Esophagus (tissue), 2 donors: Measurements from ENCODE around the gene PDLIM5. TPM values are rescaled to one million over a fixed set of nuclear protein-coding genes. Genes with fewer than 3 reads are reported as not detected.

Experiments used
- H3K27ac ChIP-seq, 2 donors: one replicate each; pipeline ENCODE4 v1.5.1; 2013; ENCODE audit warnings: low read depth in 2 of 2, mild to moderate bottlenecking in 2 of 2, inconsistent platforms in 1 of 2, low read length in 1 of 2, moderate library complexity in 1 of 2
- H3K27me3 ChIP-seq, 2 donors: one replicate each; pipeline ENCODE4 v1.6.1; 2013; ENCODE audit warnings: low read length in 2 of 2, control low read depth in 1 of 2, mild to moderate bottlenecking in 1 of 2; ENCODE audit not compliant: insufficient read depth in 2 of 2, control insufficient read depth in 1 of 2
- H3K36me3 ChIP-seq, 2 donors: one replicate each; pipeline ENCODE4 v1.6.1; 2013; ENCODE audit warnings: low read length in 1 of 2; ENCODE audit not compliant: control insufficient read depth in 2 of 2, insufficient read depth in 2 of 2
- H3K4me1 ChIP-seq, 2 donors: one replicate each; pipeline ENCODE4 v1.6.1; 2013; ENCODE audit warnings: low read length in 1 of 2; ENCODE audit not compliant: control insufficient read depth in 2 of 2, insufficient read depth in 2 of 2
- H3K4me3 ChIP-seq, 2 donors: one replicate each; pipeline ENCODE4 v1.5.1; 2013; ENCODE audit warnings: low read length in 2 of 2, mild to moderate bottlenecking in 2 of 2, low read depth in 1 of 2, moderate library complexity in 1 of 2
- H3K9me3 ChIP-seq, 2 donors: one replicate each; pipeline ENCODE4 v1.6.1; 2013; ENCODE audit warnings: mild to moderate bottlenecking in 2 of 2, low read depth in 1 of 2, low read length in 1 of 2, moderate library complexity in 1 of 2; ENCODE audit not compliant: control insufficient read depth in 2 of 2, insufficient read depth in 1 of 2
- WGBS, 2 donors: extraction: QIAGEN DNeasy Blood & Tissue Kit; methylation state at CpG; one replicate each; pipeline ENCODE4 v1.1.7; 2013; 5-methylcytosine and 5-hydroxymethylcytosine counted together
- polyA plus RNA-seq, 2 donors: library from polyadenylated mRNA; stranded (reverse); fragments of 200-250 nt; gene quantifications; one replicate each; pipeline ENCODE4 v1.2.3, GENCODE V29; 2013
- donor health status: healthy with polysubstance abuse.
- donor health status: Bipolar disorder and iron deficiency.

Gene PDLIM5
- polyA plus RNA-seq, 2 donors = 40.0 to 41.5 TPM

- H3K36me3 ChIP-seq = no peaks in the 10 kb centered on the region
- no peak overlapping the region for H3K27ac ChIP-seq
- WGBS, 2 donors = 84 to 86% methylated on average over 3 of the region's 3 CpGs
- H3K4me1 ChIP-seq = peaks cover 1 to 3% of the 10 kb centered on the region in 2 donors
- H3K4me3 ChIP-seq = no peak overlapping the region
- H3K9me3 ChIP-seq = no peaks in the 10 kb centered on the region
- no peaks in the 10 kb centered on the region for H3K27me3 ChIP-seq
Measured at GRCh38 chr4:94527556-94528233, 76.0 kb downstream of the PDLIM5 start.

DNA sequence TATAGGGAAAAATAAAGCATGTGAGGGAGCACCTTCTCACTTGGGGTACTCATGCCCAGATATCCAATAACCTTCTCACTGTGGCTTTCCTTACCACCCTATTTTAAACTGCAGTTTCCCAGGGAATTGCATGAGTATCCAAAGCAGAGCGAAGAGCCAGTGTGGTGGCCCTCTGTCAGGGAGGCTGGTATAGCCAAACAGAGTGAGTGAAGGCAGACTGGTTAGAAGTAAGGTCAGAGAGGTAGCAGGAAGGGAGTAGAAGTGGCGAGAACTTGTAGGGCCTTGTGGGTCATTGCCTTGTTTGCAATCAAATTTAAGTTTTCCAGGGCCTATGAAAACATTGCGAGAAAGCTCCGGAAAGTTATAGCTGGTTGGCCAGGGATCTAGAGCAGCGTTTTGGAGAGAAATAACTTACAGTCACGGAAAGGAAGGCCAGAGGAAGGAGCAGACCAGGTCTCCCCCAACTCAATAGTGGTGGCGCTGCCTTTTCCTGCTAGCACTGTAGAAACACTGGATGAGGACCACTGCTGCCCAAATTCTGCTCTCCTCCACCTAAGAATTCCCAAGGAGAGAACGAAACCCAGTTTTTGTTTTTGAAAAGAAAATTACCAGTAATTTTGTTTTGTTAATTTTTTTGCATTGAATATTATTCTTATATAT lies 77.2 kb downstream of the PDLIM5 start:
- H3K4me3 ChIP-seq = no peak overlapping the region
- WGBS, 2 donors = 86 to 90% methylated on average over 8 of the region's 8 CpGs
- peaks cover 3% of the 10 kb centered on the region in 2 donors for H3K4me1 ChIP-seq
- no peaks in the 10 kb centered on the region for H3K9me3 ChIP-seq
- no peaks in the 10 kb centered on the region for H3K27me3 ChIP-seq
- H3K36me3 ChIP-seq = no peaks in the 10 kb centered on the region
- no peak overlapping the region for H3K27ac ChIP-seq

- Histone ChIP-seq H3K4me3 (no peak overlapping the region), H3K9me3 (no peaks in the 10 kb centered on the region), H3K27ac (no peak overlapping the region), H3K27me3 (no peaks in the 10 kb centered on the region), H3K4me1 (peaks cover 3% of the 10 kb centered on the region in 2 donors), H3K36me3 (no peaks in the 10 kb centered on the region)
Measured at GRCh38 chr4:94530073-94530472, 78.3 kb downstream of the PDLIM5 start.

DNA sequence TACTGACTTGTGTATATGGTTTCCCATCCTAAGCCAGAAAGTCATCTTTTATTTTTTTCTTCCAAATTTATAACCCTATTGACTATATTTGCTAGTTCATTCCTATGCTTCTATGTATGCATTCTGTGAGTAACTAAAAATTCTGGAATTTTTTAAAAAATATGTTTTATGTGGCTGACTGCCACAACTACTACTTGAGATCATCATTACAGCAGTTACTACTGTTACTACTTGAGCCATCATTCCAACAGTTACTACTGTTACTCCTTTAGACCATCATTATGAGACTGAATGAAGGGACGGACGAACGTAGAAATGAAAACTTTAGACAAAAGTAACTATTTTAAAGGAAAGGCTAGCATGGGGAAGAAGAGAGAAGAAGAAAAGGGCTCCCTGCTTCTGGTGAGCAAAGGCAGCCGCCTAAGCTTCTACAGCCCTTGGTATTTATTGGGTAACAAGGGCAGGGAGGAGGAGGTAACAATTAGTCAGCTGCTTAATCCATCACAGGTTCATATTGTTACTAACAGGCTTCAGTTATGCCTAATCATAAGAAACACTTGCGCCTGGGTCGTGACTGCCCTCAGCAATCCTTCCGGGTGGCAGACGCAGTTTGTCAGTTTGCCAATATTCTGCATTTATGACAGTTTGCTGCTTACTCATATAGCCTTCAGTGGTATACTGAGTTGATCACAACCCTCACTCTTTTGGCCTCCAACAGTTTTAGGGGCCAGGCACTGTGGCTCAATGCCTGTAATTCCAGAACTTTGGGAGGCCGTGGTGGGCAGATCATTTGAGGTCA lies 80.4 kb downstream of the PDLIM5 start:
- Histone ChIP-seq H3K27me3 (no peaks in the 10 kb centered on the region), H3K27ac (peak overlapping the region; percentile 8 to 74), H3K4me3 (no peak overlapping the region), H3K4me1 (peaks cover 3% of the 10 kb centered on the region in 2 donors), H3K9me3 (no peaks in the 10 kb centered on the region), H3K36me3 (no peaks in the 10 kb centered on the region)
- 72 to 84% methylated on average over 9 of the region's 9 CpGs for WGBS, 2 donors

GRCh38 chr4:94533405-94534223 lies 81.9 kb downstream of the PDLIM5 start:
- H3K9me3 ChIP-seq = no peaks in the 10 kb centered on the region
- H3K27me3 ChIP-seq = no peaks in the 10 kb centered on the region
- peak overlapping the region in 1 of 2 donors; percentile 59 for H3K27ac ChIP-seq
- 47 to 56% methylated on average over 4 of the region's 4 CpGs for WGBS, 2 donors
- H3K4me3 ChIP-seq = no peak overlapping the region
- H3K4me1 ChIP-seq = peaks cover 3% of the 10 kb centered on the region in 2 donors
- H3K36me3 ChIP-seq = no peaks in the 10 kb centered on the region

DNA sequence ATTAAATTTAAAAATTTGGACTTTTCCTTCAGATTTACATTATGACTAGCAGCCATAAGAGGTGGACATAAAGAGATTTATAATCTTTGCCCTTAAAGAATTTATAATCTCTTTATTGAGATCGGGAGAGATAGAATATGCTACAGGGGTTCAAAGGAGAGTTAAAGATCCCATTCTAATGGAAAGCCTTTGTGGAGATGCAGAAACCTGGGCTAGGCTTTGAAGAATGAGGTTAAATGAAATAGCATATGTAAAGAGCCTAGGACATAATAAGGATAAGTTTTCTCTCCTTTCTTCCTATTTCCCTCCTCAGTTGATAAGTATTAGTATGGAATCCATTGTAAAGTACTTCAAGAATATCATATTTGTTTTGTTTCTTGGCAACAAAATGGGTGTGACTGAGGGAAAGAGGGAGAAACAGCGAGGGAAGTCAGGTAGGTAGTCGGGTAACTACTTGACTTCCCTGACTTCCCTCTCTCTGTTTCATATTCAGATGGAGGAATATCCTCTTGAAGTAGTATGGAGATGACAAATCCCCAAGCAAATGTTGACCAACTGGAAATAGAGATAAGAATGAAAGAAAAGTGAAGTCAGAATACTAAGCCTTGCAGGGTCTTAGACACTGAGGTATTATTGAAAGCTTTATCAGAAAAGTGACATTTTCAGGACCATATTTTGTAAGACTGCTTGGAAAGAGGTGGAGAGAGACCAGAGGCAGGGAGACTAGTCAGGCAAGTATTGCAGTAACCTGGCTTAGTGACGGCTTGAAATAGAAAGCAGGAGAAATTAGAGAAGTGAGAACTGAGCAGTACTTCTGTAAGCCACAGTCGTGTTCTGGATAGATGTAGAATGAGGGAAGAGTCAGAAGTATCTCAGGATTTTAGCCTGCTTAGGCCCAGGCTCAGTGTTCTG lies 82.9 kb downstream of the PDLIM5 start:
- H3K36me3 ChIP-seq = no peaks in the 10 kb centered on the region
- H3K9me3 ChIP-seq = no peaks in the 10 kb centered on the region
- H3K27ac ChIP-seq = peak overlapping the region; percentile 69 to 91
- peaks cover 0 to 3% of the 10 kb centered on the region in 2 donors for H3K4me1 ChIP-seq
- H3K27me3 ChIP-seq = no peaks in the 10 kb centered on the region
- WGBS, 2 donors = 41 to 47% methylated on average over 5 of the region's 5 CpGs
- H3K4me3 ChIP-seq = no peak overlapping the region

GRCh38 chr4:94536049-94536448 lies 84.3 kb downstream of the PDLIM5 start:
- Histone ChIP-seq H3K4me1 (peaks cover 0 to 3% of the 10 kb centered on the region in 2 donors), H3K27ac (peak overlapping the region; percentile 55 to 61), H3K9me3 (no peaks in the 10 kb centered on the region), H3K4me3 (no peak overlapping the region), H3K27me3 (no peaks in the 10 kb centered on the region), H3K36me3 (no peaks in the 10 kb centered on the region)
- WGBS, 2 donors = 91 to 92% methylated on average over 3 of the region's 3 CpGs

DNA sequence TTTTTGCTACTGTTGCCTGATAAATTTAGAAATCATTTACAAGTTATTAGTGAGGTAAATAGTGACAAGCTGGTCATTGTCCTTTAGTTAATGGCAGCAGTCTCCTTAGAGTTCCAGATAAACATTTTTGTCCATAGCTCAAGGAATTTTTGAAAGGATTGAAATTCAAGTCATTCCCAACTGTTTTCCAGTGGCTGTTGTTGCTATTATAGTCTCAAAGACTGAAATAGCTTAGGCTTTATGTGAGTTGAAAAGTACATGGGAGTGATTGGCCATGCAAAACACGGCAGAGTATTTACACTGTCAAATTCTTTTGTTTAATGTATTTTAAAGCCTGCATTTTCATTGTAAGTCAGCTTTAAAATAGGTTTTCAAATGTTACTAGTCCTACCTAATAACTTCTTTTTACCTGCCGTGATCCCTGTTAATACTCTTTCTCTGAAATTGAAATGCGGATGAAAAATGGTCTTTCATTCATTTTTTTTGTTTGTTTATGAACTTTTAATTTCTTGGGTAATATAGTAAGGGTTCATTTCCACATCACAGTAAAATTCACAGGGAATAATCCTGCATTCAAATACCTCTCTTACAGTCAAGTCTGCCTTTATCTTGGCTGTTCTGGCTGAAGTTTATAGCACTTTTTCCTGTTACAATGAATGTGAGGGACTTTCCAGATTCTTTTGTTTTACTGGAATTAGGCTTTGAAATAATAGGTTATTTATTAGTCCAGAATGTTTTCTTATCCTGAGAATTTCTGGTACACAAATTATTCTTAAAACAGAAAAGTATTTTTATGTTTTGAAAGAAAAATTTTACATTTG lies 85.1 kb downstream of the PDLIM5 start:
- H3K27me3 ChIP-seq = no peaks in the 10 kb centered on the region
- H3K9me3 ChIP-seq = no peaks in the 10 kb centered on the region
- WGBS, 2 donors = 58 to 60% methylated on average over 3 of the region's 3 CpGs
- peaks cover 0 to 3% of the 10 kb centered on the region in 2 donors for H3K4me1 ChIP-seq
- no peak overlapping the region for H3K27ac ChIP-seq
- H3K4me3 ChIP-seq = no peak overlapping the region
- no peaks in the 10 kb centered on the region for H3K36me3 ChIP-seq
